HEK293 (cell line): ENCODE data around the gene CENPN.

Experiments used
- CTCF ChIA-PET: fragments of 350-600 bp; formaldehyde crosslinking; extraction: SDS; loops from one replicate; lab custom pipeline; 2021; ENCODE audit warnings: antibody characterized with exemption; lab: Yijun Ruan, JAX
- POLR2A ChIA-PET: fragments of 300-600 bp; formaldehyde crosslinking; extraction: SDS; loops from one replicate; lab custom pipeline; 2020; ENCODE audit warnings: antibody characterized with exemption, inconsistent platforms; lab: Yijun Ruan, JAX
- H3K27ac ChIP-seq: fragments of 200-500 bp; sonication (Bioruptor generic); 2 replicates; pipeline ENCODE4 v1.5.1; 2014; ENCODE audit warnings: low read depth, low read length, control low read depth, inconsistent platforms; ENCODE audit errors: extremely low read depth
- H3K36me3 ChIP-seq, 2 experiments: fragments of 200-500 bp in 1 of 2; sonication (Bioruptor generic) in 1 of 2; 1 replicate in 1 of 2; 2 replicates in 1 of 2; pipeline ENCODE4 v1.5.1; 2014 to 2017; ENCODE audit warnings: inconsistent platforms in 2 of 2, low read length in 2 of 2; ENCODE audit not compliant: control insufficient read depth in 2 of 2, insufficient read depth in 1 of 2
- H3K4me1 ChIP-seq: fragments of 200-500 bp; sonication (Bioruptor generic); 2 replicates; pipeline ENCODE4 v1.5.1; 2014; ENCODE audit warnings: mild to moderate bottlenecking, low read length, inconsistent platforms; ENCODE audit not compliant: control insufficient read depth, insufficient read depth
- H3K4me3 ChIP-seq: 2 replicates; pipeline ENCODE4 v1.5.1; 2011; ENCODE audit warnings: low read depth, mild to moderate bottlenecking, control low read depth, low read length, moderate library complexity
- H3K9me3 ChIP-seq: fragments of 200-500 bp; sonication (Bioruptor generic); 2 replicates; pipeline ENCODE4 v1.5.1; 2014; ENCODE audit warnings: low read depth, low read length, inconsistent platforms; ENCODE audit not compliant: control insufficient read depth, insufficient read depth
- CTCF ChIP-seq: fragments of 450-650 bp; formaldehyde crosslinking; IDR thresholded peaks from 2 replicates; pipeline ENCODE4 v1.5.1; 2016; ENCODE audit warnings: missing biosample characterization, missing genetic modification characterization
- EGR2 ChIP-seq: fragments of 450-650 bp; formaldehyde crosslinking; IDR thresholded peaks from 2 replicates; pipeline ENCODE4 v1.5.1; 2016; ENCODE audit warnings: low read depth, missing biosample characterization, missing genetic modification characterization
- ELK4 ChIP-seq: IDR thresholded peaks from 2 replicates; pipeline ENCODE4 v1.6.1; 2011; ENCODE audit warnings: mild to moderate bottlenecking, low read depth, low read length, borderline replicate concordance
- YY1 ChIP-seq: fragments of 450-650 bp; formaldehyde crosslinking; IDR thresholded peaks from 2 replicates; pipeline ENCODE4 v1.5.1; 2018; ENCODE audit warnings: missing biosample characterization, missing genetic modification characterization
- ZBTB11 ChIP-seq: fragments of 450-650 bp; formaldehyde crosslinking; conservative IDR thresholded peaks from 2 replicates; pipeline ENCODE4 v1.5.1; 2016; ENCODE audit warnings: low read depth, missing biosample characterization, missing genetic modification characterization
- ZBTB26 ChIP-seq: fragments of 450-650 bp; formaldehyde crosslinking; optimal IDR thresholded peaks from 2 replicates; pipeline ENCODE3; 2016; ENCODE audit warnings: missing biosample characterization, mild to moderate bottlenecking, missing genetic modification characterization
- ZFP3 ChIP-seq: fragments of 450-650 bp; formaldehyde crosslinking; IDR thresholded peaks from 2 replicates; pipeline ENCODE4 v1.5.1; 2016; ENCODE audit warnings: low read depth, missing biosample characterization, missing genetic modification characterization
- ZFP41 ChIP-seq: fragments of 450-650 bp; formaldehyde crosslinking; IDR thresholded peaks from 2 replicates; pipeline ENCODE4 v1.5.1; 2016; ENCODE audit warnings: missing biosample characterization, missing genetic modification characterization, borderline replicate concordance
- ZNF10 ChIP-seq: fragments of 450-650 bp; formaldehyde crosslinking; IDR thresholded peaks from 2 replicates; pipeline ENCODE4 v1.5.1; 2017; ENCODE audit warnings: missing biosample characterization, missing genetic modification characterization
- ZNF157 ChIP-seq: fragments of 450-650 bp; formaldehyde crosslinking; IDR thresholded peaks from 2 replicates; pipeline ENCODE4 v1.5.1; 2016; ENCODE audit warnings: missing biosample characterization, missing genetic modification characterization
- ZNF169 ChIP-seq: fragments of 450-650 bp; formaldehyde crosslinking; IDR thresholded peaks from 2 replicates; pipeline ENCODE4 v1.5.1; 2016; ENCODE audit warnings: missing biosample characterization, missing genetic modification characterization
- ZNF280D ChIP-seq: fragments of 450-650 bp; formaldehyde crosslinking; IDR thresholded peaks from 2 replicates; pipeline ENCODE4 v1.5.1; 2016; ENCODE audit warnings: missing biosample characterization, missing genetic modification characterization
- ZNF510 ChIP-seq: fragments of 450-650 bp; formaldehyde crosslinking; IDR thresholded peaks from 2 replicates; pipeline ENCODE4 v1.5.1; 2018; ENCODE audit warnings: mild to moderate bottlenecking, missing genetic modification characterization, missing biosample characterization; ENCODE audit not compliant: insufficient replicate concordance
- ZNF664 ChIP-seq: fragments of 450-650 bp; formaldehyde crosslinking; IDR thresholded peaks from 2 replicates; pipeline ENCODE4 v1.5.1; 2016; ENCODE audit warnings: missing biosample characterization, missing genetic modification characterization
- ZNF777 ChIP-seq: fragments of 450-650 bp; formaldehyde crosslinking; IDR thresholded peaks from 2 replicates; pipeline ENCODE4 v1.5.1; 2017; ENCODE audit warnings: missing biosample characterization, missing genetic modification characterization, borderline replicate concordance

The CENPN gene

GRCh38 chr16:81008505-81008789 lies 1.4 kb downstream of the CENPN start:
- ChIA-PET CTCF (interaction anchor here (2.7 kb wide), 1 partner anchor 27 kb away, joined by 6 read pairs; the partner anchor contains the start of gene ATMIN), POLR2A (no interaction called here)
- no peak overlapping the region for H3K27ac ChIP-seq
- H3K4me3 ChIP-seq = peak overlapping the region; percentile 70
- peaks cover 16 to 38% of the 10 kb centered on the region in 2 experiments for H3K36me3 ChIP-seq
- H3K9me3 ChIP-seq = no peaks in the 10 kb centered on the region
- 0 out of 2 replicates have a peak, but pooled peaks cover 3% of the 10 kb centered on the region for H3K4me1 ChIP-seq
- TF ChIP-seq ELK4 (no peak), EGR2 (tag by site-specific recombination) (no peak), ZNF169 (no peak), ZNF510 (tag by site-specific recombination) (no peak)

- TF ChIP-seq ZBTB11 (no peak), ZNF777 (tag by site-specific recombination) (no peak), ZNF157 (tag by site-specific recombination) (no peak), ZNF280D (tag by site-specific recombination) (no peak), ZBTB26 (no peak)
- H3K27ac ChIP-seq = no peak overlapping the region
- ChIA-PET POLR2A (no interaction called here), CTCF (no interaction called here)
- H3K36me3 ChIP-seq = peaks cover 49 to 82% of the 10 kb centered on the region in 2 experiments
- H3K9me3 ChIP-seq = no peaks in the 10 kb centered on the region
- H3K4me1 ChIP-seq = no peaks in the 10 kb centered on the region
- no peak overlapping the region for H3K4me3 ChIP-seq
Measured at GRCh38 chr16:81012974-81013373, 6.0 kb downstream of the CENPN start.

- CTCF ChIA-PET = interaction anchor here (0.7 kb wide), 1 partner anchor 20 kb away, joined by 3 read pairs; no protein-coding TSS in a partner anchor
- TF ChIP-seq ZFP41 (tag by site-specific recombination) (no peak), ZNF10 (tag by site-specific recombination) (no peak), ZNF664 (tag by site-specific recombination) (0 out of 2 replicates have a peak, but pooled peaks have one; percentile 20), ZNF157 (tag by site-specific recombination) (no peak), ZFP3 (no peak), YY1 (tag by site-specific recombination) (no peak), CTCF (tag by site-specific recombination) (no peak)
- Histone ChIP-seq H3K27ac (no peak overlapping the region), H3K4me1 (no peaks in the 10 kb centered on the region), H3K9me3 (no peaks in the 10 kb centered on the region), H3K36me3 (peaks cover 62 to 95% of the 10 kb centered on the region in 2 experiments), H3K4me3 (no peak overlapping the region)
- POLR2A ChIA-PET = no interaction called here
Measured at GRCh38 chr16:81014672-81015071, 7.7 kb downstream of the CENPN start.
